ENCODE data around the gene RASA2. TPM values are rescaled to one million over a fixed set of nuclear protein-coding genes. Genes with fewer than 3 reads are reported as not detected.

RASA2 gene
- total RNA-seq, 1 donor from 2014 or later = 42.3 TPM

DNA sequence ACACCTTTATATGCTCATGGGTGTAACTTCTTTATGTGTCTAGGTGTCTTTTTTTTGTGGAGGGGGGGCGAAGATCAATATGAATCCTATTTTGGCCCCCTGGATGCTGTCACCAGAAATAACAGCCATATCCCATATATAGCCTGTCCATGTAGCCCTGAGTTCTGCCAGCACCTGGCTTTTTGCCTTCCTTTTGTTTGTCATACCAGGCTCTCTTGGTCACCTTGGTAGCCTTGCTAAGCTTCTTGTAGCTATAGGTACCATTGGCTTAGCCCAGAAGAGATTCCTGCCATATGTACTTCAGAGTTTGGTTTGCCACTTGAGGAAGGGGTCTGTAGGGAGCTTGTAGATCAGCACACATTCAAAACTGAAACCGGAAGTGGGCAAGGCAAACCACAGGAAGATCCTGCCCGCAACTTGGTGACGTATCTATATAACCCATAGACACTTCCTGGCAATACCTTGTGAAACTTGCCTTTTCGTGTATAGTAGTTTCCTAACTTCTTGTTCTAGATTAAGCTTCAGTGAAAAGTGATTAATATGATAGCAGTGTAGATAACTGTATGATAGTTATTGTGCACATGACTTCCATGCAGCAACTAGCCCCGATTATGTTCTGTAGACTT, 11.9 kb downstream of the RASA2 start:
- intact Hi-C loops (cut with micrococcal nuclease) = loop anchor here (1.0 kb wide), 2 partner anchors 11 to 24 kb away; partner anchors contain the start of gene RASA2
- Mint-ChIP-seq H3K36me3 (ENCODE audit: low read depth) (peaks cover 17% of the 10 kb centered on the region), H3K9me3 (peaks cover 2% of the 10 kb centered on the region), H3K27ac (peak overlapping the region; percentile 90), H3K4me1 (peaks cover 62% of the 10 kb centered on the region), H3K27me3 (no peaks in the 10 kb centered on the region), H3K4me3 (peak overlapping the region; percentile 71)
- DNase-seq = peak; percentile 58
- CTCF ChIA-PET = interaction anchor here (0.8 to 1.2 kb wide), 2 partner anchors 26 to 62 kb away, joined by 3 to 6 read pairs; no protein-coding TSS in a partner anchor
- TF ChIP-seq, protein P1, sequence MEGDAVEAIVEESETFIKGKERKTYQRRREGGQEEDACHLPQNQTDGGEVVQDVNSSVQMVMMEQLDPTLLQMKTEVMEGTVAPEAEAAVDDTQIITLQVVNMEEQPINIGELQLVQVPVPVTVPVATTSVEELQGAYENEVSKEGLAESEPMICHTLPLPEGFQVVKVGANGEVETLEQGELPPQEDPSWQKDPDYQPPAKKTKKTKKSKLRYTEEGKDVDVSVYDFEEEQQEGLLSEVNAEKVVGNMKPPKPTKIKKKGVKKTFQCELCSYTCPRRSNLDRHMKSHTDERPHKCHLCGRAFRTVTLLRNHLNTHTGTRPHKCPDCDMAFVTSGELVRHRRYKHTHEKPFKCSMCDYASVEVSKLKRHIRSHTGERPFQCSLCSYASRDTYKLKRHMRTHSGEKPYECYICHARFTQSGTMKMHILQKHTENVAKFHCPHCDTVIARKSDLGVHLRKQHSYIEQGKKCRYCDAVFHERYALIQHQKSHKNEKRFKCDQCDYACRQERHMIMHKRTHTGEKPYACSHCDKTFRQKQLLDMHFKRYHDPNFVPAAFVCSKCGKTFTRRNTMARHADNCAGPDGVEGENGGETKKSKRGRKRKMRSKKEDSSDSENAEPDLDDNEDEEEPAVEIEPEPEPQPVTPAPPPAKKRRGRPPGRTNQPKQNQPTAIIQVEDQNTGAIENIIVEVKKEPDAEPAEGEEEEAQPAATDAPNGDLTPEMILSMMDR (IDR thresholded peaks at IDR 0.05) = no peak
- POLR2A ChIA-PET = interaction anchor here (0.7 to 1.4 kb wide), 3 partner anchors 12 to 187 kb away, joined by 3 to 81 read pairs (median 3); partner anchors contain the start of gene RASA2
- ATAC-seq (ENCODE audit: low read depth) = peak; percentile 85

DNA sequence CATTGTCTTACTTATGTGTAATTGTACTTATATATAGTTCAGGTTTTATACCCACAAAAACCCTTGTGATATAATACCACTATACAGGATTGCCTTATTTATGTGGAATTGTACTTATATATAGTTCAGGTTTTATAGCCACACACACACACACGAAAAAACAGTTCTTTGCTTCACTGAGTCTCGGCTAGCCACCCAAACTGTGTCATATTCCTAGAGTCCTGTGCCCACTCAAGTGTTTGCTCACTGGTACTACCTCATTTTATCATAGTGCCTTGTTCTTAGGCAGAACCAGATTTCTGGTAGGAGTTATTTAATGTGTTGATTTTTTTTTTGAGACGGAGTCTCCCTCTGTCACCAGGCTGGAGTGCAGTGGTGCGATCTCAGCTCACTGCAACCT, 12.5 kb downstream of the RASA2 start:
- no peaks in the 10 kb centered on the region for H3K27me3 Mint-ChIP-seq
- CTCF ChIA-PET = interaction anchor here (1.2 kb wide), 1 partner anchor 26 kb away, joined by 3 read pairs; no protein-coding TSS in a partner anchor
- peaks cover 56% of the 10 kb centered on the region for H3K4me1 Mint-ChIP-seq
- peaks cover 2% of the 10 kb centered on the region for H3K9me3 Mint-ChIP-seq
- TF ChIP-seq, protein P1 (IDR thresholded peaks at IDR 0.05) = no peak
- no peak for DNase-seq
- H3K4me3 Mint-ChIP-seq = peak overlapping the region; percentile 71
- peak; percentile 29 for ATAC-seq (ENCODE audit: low read depth)
- H3K36me3 Mint-ChIP-seq (ENCODE audit: low read depth) = peaks cover 17% of the 10 kb centered on the region
- POLR2A ChIA-PET = interaction anchor here (0.7 to 4.6 kb wide), 4 partner anchors 12 to 188 kb away, joined by 3 to 81 read pairs (median 11); partner anchors contain the start of gene RASA2
- peak overlapping the region; percentile 90 for H3K27ac Mint-ChIP-seq
- intact Hi-C loops (cut with micrococcal nuclease) = no loop called here

DNA sequence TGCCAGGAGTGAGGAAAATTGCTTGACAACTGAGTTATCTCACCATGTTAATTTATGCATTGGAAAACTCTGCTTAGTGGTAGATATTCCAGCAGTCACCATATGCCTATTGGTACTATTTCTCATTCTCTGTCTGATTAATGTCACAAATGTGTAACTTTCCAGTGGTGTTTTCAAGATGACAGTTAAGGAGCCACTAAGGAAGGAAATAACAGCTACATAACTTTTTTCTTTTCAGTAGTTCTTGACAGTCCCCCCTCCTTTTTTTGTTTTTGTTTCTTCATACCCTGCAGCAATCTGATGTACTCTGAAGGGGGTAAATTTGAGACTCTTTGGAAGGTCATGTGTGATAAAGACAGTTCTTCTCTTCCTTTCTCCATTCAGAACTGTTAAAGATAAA, 13.1 kb downstream of the RASA2 start:
- intact Hi-C loops (cut with micrococcal nuclease) = no loop called here
- Mint-ChIP-seq H3K4me1 (peaks cover 50% of the 10 kb centered on the region), H3K36me3 (ENCODE audit: low read depth) (peaks cover 14% of the 10 kb centered on the region), H3K27ac (peak overlapping the region; percentile 90), H3K27me3 (no peaks in the 10 kb centered on the region), H3K4me3 (no peak overlapping the region), H3K9me3 (peaks cover 2% of the 10 kb centered on the region)
- CTCF ChIA-PET = no interaction called here
- POLR2A ChIA-PET = interaction anchor here (4.6 kb wide), 1 partner anchor 12 kb away, joined by 19 read pairs; no protein-coding TSS in a partner anchor
- ATAC-seq (ENCODE audit: low read depth) = no peak
- no peak for DNase-seq
- TF ChIP-seq, protein P1 (IDR thresholded peaks at IDR 0.05) = no peak

DNA sequence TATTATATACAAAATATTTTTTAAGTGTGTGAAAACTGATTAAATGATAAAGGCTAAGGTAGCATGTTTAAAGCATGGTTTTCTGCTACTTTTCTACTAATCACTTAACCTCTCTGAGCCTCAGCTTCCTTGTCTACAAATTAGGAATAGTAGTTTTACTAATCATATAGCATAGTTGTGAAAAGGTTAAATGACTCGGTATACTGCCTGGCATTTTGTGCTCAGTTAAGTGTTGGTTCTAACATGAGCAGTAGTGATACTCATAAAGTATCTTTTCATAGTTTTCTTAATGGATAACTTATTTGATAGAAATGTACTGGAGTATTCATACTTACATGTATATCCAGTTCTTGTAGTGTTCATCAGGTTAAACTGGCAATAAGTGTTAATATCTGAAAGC, 13.6 kb downstream of the RASA2 start:
- Mint-ChIP-seq H3K9me3 (peaks cover 2% of the 10 kb centered on the region), H3K4me1 (peaks cover 49% of the 10 kb centered on the region), H3K27ac (peak overlapping the region; percentile 90), H3K36me3 (ENCODE audit: low read depth) (peaks cover 12% of the 10 kb centered on the region), H3K27me3 (no peaks in the 10 kb centered on the region), H3K4me3 (no peak overlapping the region)
- DNase-seq (no peak), ATAC-seq (ENCODE audit: low read depth) (no peak)
- POLR2A ChIA-PET = interaction anchor here (4.6 kb wide), 1 partner anchor 13 kb away, joined by 19 read pairs; no protein-coding TSS in a partner anchor
- intact Hi-C loops (cut with micrococcal nuclease) = no loop called here
- TF ChIP-seq, protein P1 (IDR thresholded peaks at IDR 0.05) = no peak
- CTCF ChIA-PET = interaction anchor here (1.0 kb wide), 1 partner anchor 45 kb away, joined by 3 read pairs; no protein-coding TSS in a partner anchor

DNA sequence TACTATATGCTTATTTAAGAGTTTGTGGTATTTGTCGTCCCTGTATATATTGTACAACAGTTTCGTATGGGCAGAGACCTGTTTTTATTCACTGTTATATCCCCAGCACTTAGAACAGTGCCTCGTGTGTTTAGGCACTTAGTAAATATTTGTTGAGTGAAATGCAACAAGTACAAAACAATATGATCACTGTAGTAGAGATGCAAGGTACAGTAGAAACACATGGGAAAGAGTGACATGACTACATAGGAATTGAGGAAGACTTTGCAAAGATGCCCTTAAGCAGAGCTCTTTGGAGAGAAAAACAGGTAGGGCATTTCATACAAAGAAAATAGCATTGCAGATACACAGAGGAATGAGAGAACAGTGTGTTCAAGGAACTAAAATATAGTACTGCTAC, 18.3 kb downstream of the RASA2 start:
- no peaks in the 10 kb centered on the region for H3K9me3 Mint-ChIP-seq

More for the DNA sequence above, 18.3 kb downstream of the RASA2 start:
- intact Hi-C loops (cut with micrococcal nuclease) = no loop called here
- CTCF ChIA-PET = no interaction called here
- Mint-ChIP-seq H3K4me1 (peaks cover 37% of the 10 kb centered on the region), H3K27me3 (no peaks in the 10 kb centered on the region), H3K36me3 (ENCODE audit: low read depth) (peaks cover 17% of the 10 kb centered on the region), H3K27ac (no peak overlapping the region), H3K4me3 (no peak overlapping the region)
- POLR2A ChIA-PET = no interaction called here
- ATAC-seq (ENCODE audit: low read depth) (no peak), DNase-seq (no peak)
- TF ChIP-seq, protein P1 (IDR thresholded peaks at IDR 0.05) = no peak
